ENCODE measurements around the gene CYSLTR2.

DNA sequence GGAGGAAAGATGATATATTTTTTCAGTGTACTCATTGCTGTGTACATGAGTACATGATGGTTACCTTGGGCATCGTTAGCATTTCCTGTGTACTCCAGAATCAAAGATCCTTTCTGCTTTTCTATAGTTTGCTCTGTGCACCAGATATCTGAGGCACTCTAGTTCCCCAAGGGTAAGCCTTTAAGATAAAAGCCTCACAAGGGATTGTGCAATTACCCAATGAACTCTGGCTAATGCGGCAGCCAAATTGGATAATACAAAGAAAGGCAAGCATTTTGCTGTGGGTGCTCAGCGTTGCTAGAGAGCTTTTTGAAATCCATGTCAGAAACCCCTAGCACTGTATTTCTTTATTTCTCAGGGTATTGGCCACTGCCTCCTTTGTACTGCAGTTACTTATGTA is 2.9 kb downstream of the CYSLTR2 start:
- TF ChIP-seq, protein P1, sequence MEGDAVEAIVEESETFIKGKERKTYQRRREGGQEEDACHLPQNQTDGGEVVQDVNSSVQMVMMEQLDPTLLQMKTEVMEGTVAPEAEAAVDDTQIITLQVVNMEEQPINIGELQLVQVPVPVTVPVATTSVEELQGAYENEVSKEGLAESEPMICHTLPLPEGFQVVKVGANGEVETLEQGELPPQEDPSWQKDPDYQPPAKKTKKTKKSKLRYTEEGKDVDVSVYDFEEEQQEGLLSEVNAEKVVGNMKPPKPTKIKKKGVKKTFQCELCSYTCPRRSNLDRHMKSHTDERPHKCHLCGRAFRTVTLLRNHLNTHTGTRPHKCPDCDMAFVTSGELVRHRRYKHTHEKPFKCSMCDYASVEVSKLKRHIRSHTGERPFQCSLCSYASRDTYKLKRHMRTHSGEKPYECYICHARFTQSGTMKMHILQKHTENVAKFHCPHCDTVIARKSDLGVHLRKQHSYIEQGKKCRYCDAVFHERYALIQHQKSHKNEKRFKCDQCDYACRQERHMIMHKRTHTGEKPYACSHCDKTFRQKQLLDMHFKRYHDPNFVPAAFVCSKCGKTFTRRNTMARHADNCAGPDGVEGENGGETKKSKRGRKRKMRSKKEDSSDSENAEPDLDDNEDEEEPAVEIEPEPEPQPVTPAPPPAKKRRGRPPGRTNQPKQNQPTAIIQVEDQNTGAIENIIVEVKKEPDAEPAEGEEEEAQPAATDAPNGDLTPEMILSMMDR (conservative IDR thresholded peaks at IDR 0.05): no peak
- TF ChIP-seq ZFX (IDR thresholded peaks at IDR 0.05): no peak
